NCI-H146 (cell line): ENCODE measurements around the gene DTX3.
"Not testable (repeated sequence)": the region's sequence is repeated elsewhere in the genome, so short reads cannot be mapped to it uniquely, and the experiment has no call there.

Source experiments
- DNase-seq: peaks from one replicate; lab custom pipeline; 2025; lab: John Stamatoyannopoulos, UW

The DTX3 gene, protein sequence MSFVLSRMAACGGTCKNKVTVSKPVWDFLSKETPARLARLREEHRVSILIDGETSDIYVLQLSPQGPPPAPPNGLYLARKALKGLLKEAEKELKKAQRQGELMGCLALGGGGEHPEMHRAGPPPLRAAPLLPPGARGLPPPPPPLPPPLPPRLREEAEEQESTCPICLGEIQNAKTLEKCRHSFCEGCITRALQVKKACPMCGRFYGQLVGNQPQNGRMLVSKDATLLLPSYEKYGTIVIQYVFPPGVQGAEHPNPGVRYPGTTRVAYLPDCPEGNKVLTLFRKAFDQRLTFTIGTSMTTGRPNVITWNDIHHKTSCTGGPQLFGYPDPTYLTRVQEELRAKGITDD

DNA sequence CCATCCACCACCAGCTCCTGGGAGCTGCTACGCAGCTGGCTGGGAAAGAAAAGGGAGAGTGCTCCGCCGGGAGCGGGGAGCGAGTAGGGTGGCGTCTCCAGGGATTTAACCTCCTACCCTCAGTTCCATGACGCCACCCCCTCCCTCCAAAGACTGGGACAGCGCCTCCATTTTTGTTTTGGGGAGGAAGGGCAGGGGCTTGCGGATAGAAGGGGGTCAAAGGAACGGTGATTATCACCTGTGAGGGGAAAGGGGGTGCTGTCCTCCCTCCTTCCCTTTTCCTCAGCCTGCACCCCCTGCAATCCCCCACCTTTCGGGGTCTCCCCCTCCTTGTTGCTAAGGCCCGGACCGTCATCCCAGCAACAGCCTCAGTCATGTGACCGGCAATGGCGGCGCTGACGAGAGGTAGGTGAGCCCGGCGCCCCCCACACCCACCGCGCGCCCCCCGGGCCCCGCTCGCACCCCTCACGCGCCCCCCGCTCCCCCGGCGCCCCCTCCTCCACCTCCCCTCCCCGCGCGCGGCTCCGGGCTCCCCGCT lies at the start of gene DTX3:
Gene DTX3, plus strand, starts transcription at position 371 of the 538 bp plus-strand sequence. CDS start 1,694 bp downstream, outside the sequence.
- peak; percentile 57 for DNase-seq

DNA sequence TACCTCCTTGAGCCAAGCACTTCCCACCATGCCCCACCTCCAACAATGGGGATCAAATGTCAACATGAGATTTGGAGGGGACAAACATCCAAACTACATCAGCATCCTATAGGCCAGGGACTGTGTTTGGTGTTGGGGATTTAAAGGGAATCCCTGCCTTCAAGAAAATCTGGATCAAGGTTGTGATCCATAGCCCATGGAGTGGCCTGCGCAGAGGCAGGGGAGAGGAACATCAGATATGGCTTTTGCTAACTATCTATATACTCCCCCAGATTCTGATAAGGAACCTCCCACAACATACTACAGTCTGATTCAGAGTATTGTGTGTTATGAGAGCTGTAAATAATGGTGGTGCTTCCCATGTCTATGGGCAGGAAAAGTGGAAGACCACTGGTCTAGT lies 49.7 kb upstream of the DTX3 start:
- no peak for DNase-seq

DNA sequence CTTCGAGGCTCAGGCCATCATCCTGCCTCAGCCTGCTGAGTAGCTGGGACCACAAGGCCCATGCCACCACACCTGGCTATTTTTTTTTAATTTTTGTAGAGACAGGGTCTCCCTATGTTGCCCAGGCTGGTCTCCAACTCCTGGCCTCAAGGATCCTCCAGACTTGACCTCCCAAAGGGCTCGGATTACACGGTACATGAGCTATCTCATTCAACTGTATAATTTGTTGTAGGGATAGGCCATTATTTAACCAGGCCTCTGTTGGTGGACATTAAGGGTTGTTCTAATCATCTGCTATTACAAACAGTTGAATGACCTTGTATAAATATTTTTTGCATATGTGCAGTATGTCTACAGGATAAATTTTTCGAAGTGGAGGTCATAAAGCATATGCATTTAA lies 45.8 kb upstream of the DTX3 start:
- no peak for DNase-seq

DNA sequence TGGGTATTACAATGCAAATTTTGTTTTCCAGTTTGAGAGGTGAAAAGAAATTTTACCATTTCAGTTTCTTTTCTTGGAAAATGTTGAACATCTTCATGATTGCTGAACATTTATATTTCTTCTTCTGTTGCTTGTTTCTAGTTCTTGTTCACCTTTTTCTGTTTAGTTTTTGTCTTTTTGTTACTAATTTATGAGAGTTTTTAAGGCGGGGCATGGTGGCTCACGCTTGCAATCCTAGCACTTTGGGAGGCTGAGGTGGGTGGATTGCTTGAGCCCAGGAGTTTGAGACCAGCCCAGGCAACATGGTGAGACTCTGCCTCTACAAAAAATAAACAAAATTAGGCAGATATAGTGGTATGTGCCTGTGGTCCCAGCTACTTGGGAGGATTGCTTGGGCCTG lies 44.1 kb upstream of the DTX3 start:
- DNase-seq: no peak

DNA sequence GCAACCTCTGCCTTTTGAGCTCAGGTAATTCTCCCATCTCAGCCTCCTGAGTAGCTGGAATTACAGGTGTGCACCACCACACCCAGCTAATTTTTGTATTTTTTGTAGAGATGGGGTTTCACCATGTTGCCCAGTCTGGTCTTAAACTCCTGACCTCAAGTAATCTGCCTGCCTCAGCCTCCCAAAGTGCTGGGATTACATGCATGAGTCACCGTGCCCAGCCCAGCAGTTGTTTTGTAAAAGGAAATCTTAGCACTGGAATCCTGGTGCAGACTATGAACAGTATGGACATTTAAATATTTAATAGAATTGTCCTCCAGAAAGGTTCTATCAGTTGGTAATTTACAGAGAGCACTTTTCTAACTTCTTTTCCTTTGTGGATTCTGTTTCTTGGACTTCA lies 43.5 kb upstream of the DTX3 start:
- DNase-seq: not testable (repeated sequence)

DNA sequence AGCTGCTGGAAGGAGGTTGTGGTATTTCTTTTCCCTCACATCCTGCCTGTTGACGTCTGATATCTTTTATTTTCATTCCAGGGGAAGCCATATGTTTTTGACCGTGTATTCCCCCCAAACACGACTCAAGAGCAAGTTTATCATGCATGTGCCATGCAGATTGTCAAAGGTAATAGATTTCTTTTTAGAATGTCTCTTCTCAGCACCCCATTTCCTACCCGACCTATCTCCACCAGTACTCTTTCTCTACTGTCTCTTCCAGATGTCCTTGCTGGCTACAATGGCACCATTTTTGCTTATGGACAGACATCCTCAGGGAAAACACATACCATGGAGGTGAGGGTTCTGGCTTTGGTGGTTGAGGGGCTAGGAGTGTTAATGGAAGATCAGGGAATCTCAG lies 41.3 kb upstream of the DTX3 start:
- DNase-seq: no peak

DNA sequence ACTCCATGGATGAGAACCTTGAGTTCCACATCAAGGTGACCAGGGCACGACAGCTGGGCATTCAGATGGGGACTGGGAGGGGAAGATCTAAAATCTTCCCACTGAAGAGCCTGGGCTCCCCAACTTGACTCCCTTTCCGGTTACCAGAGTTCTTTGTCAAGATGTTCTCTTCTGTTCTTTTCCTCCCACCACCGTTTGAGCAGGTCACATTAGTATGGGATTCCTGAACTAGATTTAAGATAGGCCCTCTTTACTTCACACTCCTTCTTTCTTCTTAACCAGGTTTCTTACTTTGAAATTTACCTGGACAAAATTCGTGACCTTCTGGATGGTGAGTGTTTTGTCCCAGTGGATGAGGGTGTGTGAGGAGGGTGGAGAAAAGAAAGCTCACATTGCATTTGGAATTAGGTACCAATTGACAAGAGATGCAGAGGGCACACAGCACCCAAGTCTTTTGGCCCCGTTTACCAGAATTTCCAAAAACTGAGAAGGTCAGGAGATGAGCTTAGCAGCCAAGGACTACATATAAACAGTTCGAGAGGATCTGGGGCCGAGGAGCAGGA lies 40.4 kb upstream of the DTX3 start:
- no peak for DNase-seq

DNA sequence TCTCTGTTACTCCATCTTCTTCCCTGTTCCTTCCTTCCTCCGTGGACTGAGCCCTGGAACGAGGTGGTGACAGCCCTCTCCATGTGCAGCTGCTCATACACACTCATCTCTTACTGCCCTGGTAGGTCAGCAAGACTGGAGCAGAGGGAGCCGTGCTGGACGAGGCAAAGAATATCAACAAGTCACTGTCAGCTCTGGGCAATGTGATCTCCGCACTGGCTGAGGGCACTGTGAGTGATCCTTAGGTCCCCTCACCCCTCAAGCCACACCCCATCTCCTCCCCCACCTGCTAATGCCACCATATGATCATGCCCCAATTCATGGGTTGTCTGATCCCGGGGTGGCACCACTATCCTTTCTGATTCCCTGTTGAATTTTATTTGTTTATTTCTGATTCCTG lies 35.8 kb upstream of the DTX3 start:
- no peak for DNase-seq

DNA sequence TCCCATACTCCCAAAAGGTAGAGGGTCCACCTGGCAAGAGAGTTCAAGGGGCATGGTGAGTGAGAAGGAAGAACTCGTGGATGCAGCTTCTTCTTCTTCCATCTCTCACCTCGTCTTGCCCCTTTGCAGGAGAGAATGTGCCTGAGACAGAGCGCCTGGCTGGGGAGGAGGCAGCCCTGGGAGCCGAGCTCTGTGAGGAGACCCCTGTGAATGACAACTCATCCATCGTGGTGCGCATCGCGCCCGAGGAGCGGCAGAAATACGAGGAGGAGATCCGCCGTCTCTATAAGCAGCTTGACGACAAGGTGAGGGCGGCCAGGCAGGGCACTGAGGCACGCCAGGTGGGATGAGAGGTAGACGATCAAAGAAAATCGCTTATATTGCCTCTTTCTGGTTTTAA lies 34.8 kb upstream of the DTX3 start:
- DNase-seq: no peak

DNA sequence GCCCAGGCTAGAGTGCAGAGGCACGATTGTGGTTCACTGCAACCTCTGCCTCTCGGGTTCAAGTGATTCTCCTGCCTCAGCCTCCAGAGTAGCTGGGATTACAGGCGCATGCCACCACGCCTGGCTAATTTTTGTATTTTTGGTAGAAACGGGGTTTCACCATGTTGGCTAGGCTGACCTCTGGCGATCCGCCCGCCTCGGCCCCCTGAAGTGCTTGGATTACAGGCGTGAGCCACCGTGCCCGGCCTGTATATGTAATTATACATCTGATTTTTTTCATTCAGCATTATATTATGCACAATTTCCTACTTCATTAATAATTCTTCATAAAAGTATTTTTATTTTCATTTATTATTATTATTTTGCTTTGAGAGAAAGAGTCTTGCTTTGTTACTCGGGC lies 34.2 kb upstream of the DTX3 start:
- not testable (repeated sequence) for DNase-seq

DNA sequence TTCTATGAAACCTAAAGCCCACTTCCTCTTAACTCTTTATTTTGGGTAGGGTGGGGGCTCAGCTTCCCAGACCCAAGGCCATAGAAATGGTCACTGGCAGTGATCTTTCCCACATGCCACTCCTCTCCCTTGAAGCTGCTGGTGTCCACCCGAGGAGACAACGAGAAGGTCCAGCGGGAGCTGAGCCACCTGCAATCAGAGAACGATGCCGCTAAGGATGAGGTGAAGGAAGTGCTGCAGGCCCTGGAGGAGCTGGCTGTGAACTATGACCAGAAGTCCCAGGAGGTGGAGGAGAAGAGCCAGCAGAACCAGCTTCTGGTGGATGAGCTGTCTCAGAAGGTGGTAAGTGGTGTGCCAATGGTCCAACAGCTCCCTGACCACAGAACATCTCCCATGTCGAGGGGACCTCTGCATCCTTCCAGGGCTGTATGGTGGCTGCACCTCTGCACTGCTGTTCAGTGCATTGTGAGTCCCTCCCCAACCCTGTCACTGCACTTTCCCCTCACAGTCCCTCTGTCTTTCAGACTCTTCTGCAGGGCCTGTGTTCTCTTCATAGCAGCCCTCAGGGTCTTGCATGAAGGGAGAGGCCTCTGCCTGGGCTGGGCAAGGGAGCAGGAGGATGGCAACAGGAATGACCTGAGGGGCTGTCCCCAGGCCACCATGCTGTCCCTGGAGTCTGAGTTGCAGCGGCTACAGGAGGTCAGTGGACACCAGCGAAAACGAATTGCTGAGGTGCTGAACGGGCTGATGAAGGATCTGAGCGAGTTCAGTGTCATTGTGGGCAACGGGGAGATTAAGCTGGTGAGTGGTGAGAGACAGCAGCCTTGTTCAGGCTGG lies 32.5 kb upstream of the DTX3 start:
- no peak for DNase-seq

DNA sequence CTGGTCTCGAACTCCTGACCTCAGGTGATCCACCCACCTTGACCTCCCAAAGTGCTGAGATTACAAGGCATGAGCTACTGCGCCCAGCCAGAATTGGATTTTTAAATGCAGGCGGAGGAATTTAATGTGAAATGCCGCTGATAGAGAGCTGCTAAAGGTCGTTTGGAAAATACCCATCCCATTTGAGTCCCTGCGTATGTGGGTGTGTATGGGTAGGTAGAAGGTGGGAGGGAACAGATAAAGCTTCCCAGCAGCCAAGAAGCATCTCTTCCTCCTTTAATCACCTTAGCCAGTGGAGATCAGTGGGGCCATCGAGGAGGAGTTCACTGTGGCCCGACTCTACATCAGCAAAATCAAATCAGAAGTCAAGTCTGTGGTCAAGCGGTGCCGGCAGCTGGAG lies 29.8 kb upstream of the DTX3 start:
- no peak for DNase-seq

DNA sequence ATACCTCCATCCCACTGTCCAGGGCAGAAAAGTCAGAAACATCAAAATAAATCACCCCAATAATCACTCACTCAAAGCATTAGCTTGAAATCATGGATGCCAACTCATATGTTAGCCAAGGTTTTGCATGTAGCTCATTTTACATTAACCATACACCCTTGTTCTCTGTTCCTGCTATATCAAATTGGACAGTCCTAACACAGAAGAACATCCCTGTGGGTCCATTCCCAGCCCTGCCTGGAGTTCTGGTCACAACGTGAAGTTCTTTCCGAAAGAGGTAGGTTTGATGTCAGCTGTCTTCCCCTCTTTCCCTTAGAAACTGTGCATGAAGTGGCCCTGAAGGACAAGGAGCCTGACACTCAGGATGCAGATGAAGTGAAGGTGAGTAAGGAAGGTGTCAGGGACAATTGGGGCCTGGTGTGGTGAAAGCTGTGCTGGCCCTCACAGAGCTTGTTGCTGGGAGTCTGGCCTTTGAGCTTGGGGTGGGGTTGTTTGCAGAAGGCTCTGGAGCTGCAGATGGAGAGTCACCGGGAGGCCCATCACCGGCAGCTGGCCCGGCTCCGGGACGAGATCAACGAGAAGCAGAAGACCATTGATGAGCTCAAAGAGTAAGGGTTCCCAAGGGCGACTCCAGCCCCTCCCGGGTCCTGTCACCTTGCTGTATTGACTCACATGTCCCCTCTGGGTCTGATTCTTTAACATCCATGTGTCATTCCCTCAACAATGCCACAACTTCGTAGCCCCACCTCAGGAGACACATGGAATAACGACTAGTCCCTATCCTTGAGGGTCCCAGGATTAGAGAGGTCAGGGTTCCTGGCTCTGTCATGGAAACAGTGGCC lies 28.6 kb upstream of the DTX3 start:
- no peak for DNase-seq

DNA sequence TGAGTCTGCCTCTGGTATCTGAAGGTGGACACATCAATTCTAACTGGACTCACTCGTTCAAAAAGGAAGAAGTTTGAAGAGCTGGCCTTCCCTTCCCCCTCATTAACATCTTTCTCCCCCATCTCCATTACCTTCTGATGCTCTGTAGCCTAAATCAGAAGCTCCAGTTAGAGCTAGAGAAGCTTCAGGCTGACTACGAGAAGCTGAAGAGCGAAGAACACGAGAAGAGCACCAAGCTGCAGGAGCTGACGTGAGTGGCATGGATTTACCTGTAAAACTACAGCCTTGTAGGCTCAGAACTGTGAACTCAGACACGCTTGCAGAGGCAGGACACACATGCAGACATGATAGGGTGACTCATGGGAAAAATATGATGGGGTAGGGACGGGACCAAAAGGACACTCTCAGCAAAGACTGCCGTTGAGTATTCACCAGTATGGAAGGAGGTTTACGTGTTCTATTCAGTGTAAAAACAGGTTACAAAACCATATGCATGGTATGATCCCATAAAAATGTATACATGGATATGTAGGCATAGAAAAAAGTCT lies 27.9 kb upstream of the DTX3 start:
- DNase-seq: no peak

DNA sequence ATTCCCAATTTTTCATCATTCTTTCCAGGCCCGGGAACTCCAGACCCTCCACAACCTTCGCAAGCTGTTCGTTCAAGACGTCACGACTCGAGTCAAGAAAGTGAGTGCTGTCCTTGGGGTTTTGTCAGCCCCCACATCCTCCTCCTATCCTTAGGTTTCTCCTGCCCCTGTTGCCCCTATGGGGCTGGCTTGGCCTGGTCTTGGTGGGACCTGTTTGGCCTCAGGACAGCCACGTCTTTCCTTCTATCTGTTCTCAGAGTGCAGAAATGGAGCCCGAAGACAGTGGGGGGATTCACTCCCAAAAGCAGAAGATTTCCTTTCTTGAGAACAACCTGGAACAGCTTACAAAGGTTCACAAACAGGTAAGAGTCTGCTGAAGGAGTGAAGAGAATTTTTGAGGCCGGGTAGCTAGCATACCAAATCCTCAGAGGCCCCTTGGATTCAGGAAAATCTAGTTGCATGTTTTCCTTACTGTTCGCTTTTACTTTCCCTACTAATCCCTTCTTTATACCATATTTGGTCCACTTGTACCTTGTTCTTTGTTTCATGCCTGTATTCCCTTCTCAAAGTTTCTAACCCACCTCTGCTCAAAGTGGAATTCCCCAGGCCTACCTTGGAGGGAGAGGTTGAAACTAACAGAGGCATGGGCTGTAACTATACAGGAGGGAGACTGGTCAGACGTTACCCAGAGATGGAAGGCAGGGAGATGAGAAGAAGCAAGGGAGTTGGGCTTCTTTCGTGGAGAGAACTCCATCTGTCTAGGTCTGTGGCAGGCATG lies 26.5 kb upstream of the DTX3 start:
- no peak for DNase-seq

DNA sequence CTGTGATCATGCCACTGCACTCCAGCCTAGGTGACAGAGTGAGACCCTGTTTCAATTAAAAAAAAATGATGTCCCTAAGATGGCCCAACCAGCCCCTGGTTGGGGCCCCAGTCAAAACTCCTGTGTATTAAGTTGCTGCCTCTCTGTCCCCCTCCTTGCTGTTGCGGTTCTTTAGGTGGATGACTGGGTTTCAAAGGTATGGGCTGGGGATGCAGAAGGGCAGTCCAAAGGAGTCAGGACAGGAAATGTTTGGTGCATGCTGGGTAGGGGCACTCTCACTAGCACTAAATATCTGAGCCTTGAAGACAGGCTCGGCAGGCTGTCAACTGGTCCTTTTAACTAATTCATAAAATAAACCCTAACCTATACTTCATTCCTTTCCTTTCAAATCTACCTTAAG lies 25.6 kb upstream of the DTX3 start:
- no peak for DNase-seq

DNA sequence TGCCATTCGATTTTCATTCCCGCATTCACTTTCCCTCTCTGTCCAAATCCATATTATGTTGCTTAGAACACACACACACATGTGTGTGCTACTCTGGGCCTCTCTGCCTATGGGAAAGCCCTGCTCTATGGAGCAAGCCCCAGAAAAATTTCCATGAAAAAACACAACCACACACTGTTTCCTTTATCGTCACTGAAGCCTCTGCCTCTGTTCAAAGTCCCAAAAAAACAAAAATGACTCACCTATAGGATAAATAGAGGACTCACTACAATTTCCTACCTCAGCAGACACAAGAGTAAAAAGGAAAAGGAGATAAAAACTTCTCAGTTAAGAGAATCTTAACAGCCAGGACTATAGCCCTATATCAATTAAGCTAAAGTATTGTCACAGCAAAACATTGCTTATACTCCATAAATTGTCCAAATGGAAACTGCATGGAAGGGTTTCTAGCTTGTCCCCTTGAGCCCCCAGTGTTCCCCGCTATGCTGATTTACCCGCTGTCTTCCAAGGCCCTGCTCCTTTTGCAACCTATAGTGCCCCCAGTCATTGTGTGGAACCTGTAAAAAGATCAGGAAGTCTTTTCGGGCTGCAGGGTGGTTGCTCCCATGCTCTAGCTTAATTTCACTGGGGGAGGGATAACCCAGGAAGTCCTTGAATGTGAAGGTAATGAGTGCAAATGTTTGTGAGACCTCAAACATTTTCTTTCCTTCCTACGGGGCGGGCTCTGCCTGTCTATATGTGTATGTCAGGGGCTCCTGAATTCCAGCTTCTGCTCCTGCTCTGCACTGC lies 24.8 kb upstream of the DTX3 start:
- DNase-seq: no peak

DNA sequence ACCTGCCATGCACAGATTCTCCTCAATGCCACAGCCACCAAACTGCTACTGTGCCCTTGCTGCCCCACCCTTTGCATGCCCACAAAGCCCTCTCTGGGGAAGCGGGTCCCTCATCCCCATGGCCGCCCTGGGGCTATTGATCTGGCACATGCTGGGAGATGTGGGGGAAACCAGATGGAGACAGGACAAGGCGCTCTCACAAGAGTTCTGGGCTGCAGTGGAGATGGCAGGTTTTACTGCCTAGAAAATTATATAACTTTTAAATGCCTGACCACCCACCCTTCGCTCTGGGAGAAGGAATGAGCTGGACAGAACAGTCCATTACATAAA lies 24.2 kb upstream of the DTX3 start:
- no peak for DNase-seq

DNA sequence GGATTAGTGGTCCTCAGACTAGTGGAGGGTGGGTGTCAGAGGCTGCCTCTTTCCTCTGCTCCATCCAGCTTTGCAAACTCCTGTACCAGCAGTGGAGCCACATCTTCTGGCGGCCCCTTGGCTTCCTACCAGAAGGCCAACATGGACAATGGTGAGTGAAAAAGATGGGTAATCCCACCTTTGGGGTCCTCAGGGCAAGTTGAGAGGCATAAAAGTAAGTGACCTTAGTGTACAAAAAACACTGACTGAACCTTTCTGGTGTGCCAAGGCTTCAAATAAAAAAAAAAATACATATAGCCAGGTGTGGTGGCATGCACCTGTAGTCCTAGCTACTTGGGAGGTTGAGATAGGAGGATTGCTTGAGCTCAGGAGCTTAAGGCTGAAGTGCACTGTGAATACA lies 22.8 kb upstream of the DTX3 start:
- no peak for DNase-seq

DNA sequence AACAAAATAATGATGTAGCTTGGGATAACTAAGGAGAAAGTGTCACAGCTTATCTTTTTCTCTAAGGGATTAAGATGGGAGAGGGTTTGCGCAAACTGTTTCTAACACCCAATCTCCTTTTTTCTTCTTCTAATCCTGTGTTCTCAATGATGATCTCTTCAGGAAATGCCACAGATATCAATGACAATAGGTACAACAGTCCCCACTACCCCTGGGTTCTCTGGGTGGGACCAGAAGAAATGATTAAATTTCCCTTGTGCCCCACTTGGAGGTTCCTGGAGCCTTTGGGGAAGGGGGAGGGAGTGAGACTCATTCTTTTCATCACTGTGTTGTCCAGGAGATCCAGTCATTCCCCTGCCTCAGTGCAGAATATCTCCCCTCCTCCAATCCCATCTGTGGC lies 22.2 kb upstream of the DTX3 start:
- DNase-seq: no peak
